ENCODE results near the gene COL5A3. TPM values are rescaled to one million over a fixed set of nuclear protein-coding genes. Genes with fewer than 3 reads are reported as not detected.
"Not testable (repeated sequence)": the region's sequence is repeated elsewhere in the genome, so short reads cannot be mapped to it uniquely, and the experiment has no call there.

The COL5A3 gene
- total RNA-seq, 1 experiment from 2014 or later: 0.39 TPM

- H3K27me3 ChIP-seq (replicated peaks): no peaks in the 10 kb centered on the region
- H3K4me1 ChIP-seq (replicated peaks): no peaks in the 10 kb centered on the region
- DNase-seq (ENCODE audit: low read depth in 1 of 2, low spot score in 2 of 2): no peak
- H3K36me3 ChIP-seq: no peaks in the 10 kb centered on the region
- H3K9me3 ChIP-seq (replicated peaks): no peaks in the 10 kb centered on the region
- H3K27ac ChIP-seq: no peak overlapping the region
- no peak overlapping the region for H3K4me3 ChIP-seq
Observed at GRCh38 chr19:9953802-9954542, 56.3 kb downstream of the COL5A3 start.

DNA sequence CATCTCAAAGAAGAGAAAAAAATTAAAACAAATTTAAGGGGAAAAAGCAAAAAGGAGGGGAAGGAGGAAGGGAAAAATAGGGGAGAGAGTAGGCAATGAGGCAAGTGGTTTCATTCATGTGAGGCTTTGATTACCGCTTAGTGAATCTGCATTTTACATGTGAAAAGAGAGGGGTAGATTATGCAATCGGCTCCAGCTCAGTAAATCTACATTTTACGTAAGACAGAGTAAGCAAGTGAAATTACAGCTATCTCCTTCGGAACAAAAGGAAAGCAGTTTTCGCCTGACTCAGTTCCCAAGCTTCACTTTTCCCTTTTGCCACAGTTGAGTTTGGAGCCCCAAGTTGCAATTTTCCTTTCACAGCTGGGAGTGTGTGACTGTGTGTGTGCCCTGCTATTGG is 58.0 kb downstream of the COL5A3 start:
- DNase-seq (ENCODE audit: low read depth in 1 of 2, low spot score in 2 of 2): no peak
- H3K4me1 ChIP-seq (replicated peaks): no peaks in the 10 kb centered on the region
- H3K27ac ChIP-seq: no peak overlapping the region
- H3K9me3 ChIP-seq (replicated peaks): no peaks in the 10 kb centered on the region
- H3K4me3 ChIP-seq: no peak overlapping the region
- H3K27me3 ChIP-seq (replicated peaks): no peaks in the 10 kb centered on the region
- no peaks in the 10 kb centered on the region for H3K36me3 ChIP-seq

DNA sequence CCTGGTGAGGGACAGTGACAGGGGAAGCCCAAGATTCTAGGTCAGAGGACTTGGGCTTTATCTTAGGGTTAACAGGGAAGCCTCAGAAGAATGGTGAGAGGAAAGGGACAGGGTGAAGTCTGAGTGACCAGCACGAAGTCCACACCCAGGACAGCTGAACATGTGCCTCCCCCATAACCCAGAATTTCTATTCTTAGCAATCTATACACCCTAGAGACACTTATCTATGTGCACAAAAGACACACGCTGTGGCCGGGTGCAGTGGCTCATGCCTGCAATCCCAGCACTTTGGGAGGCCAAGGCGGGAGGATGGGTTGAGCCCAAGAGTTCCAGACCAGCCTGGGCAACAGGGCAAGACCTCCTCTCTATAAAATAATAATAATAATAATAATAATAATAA is 62.9 kb downstream of the COL5A3 start:
- no peaks in the 10 kb centered on the region for H3K36me3 ChIP-seq
- no peak overlapping the region for H3K27ac ChIP-seq
- no peaks in the 10 kb centered on the region for H3K27me3 ChIP-seq (replicated peaks)
- no peak for DNase-seq (ENCODE audit: low read depth in 1 of 2, low spot score in 2 of 2)
- H3K9me3 ChIP-seq (replicated peaks): no peaks in the 10 kb centered on the region
- H3K4me1 ChIP-seq (replicated peaks): peaks cover 19% of the 10 kb centered on the region
- no peak overlapping the region for H3K4me3 ChIP-seq

DNA sequence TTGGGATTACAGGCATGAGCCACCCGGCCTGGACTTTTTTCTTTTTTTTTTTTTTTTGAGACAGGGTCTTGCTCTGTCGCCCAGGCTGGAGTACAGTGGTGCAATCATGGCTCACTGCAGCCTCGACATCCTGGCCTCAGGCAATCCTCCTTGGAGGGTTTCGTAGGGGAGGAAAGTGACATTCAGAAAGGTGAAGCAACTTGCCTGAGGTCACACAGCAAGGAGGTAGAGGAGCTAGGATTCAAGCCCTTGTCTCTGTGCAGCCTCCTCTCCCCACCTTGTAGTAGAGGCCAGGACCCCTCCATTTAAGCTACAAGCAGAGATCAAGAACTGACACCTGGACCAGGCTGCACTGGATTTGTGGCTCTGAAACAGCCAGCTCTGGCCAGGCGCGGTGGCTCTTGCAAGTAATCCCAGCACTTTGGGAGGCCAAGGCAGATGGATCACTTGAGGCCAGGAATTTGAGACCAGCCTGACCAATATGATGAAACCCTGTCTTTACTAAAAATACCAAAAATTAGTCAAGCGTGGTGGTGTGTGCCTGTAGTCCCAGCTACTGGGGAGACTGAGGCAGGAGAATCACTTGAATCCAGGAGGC is 63.7 kb downstream of the COL5A3 start:
- DNase-seq (ENCODE audit: low read depth in 1 of 2, low spot score in 2 of 2); H3K4me3 ChIP-seq; H3K36me3 ChIP-seq; H3K27me3 ChIP-seq (replicated peaks); H3K27ac ChIP-seq; H3K9me3 ChIP-seq (replicated peaks): not testable (repeated sequence)
- H3K4me1 ChIP-seq (replicated peaks): peaks cover 19% of the 10 kb centered on the region

DNA sequence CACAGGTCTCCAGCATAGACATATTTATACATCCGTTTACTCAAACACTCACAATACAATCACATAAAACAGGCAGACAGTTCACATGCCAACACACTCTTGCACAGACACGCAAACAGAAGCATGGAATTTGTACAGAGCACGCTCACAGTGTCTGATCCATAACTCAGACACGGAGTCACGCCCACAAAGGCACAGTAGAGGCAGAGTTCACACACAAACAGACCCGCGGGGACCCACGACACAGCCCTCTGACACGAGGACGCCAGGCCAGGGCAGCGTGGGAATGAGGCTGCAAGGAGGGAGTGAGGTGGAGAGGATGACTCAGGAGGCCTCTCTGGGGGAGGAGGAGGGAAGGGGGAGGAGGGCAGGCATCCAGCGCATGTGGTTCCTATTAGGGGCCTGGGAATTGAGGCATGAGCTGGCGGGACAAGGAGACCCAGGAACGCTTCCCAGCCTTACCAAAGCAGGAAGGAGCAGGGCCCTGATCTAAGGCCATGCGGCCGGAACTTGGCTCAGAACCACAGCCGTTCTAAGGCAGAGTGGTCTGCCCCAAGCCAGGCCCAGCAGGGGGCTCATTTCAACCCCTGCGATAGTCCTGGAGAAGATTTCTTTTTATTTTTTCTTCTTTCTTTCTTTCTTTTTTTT is 64.9 kb downstream of the COL5A3 start:
- Histone ChIP-seq H3K36me3 (no peaks in the 10 kb centered on the region), H3K27me3 (replicated peaks) (no peaks in the 10 kb centered on the region), H3K27ac (peak overlapping the region; percentile 90), H3K4me3 (no peak overlapping the region), H3K9me3 (replicated peaks) (peaks cover 4% of the 10 kb centered on the region), H3K4me1 (replicated peaks) (peaks cover 19% of the 10 kb centered on the region)
- DNase-seq (ENCODE audit: low read depth in 1 of 2, low spot score in 2 of 2): peak; percentile 97 to 98

GRCh38 chr19:9943744-9944143 is 66.6 kb downstream of the COL5A3 start:
- Histone ChIP-seq H3K36me3 (no peaks in the 10 kb centered on the region), H3K27me3 (replicated peaks) (no peaks in the 10 kb centered on the region), H3K4me1 (replicated peaks) (peaks cover 19% of the 10 kb centered on the region), H3K4me3 (no peak overlapping the region), H3K9me3 (replicated peaks) (peaks cover 4% of the 10 kb centered on the region), H3K27ac (no peak overlapping the region)
- no peak for DNase-seq (ENCODE audit: low read depth in 1 of 2, low spot score in 2 of 2)

GRCh38 chr19:9941671-9942070 is 68.6 kb downstream of the COL5A3 start:
- Histone ChIP-seq H3K27ac (no peak overlapping the region), H3K27me3 (replicated peaks) (peaks cover 6% of the 10 kb centered on the region), H3K4me1 (replicated peaks) (peaks cover 19% of the 10 kb centered on the region), H3K36me3 (no peaks in the 10 kb centered on the region), H3K4me3 (no peak overlapping the region), H3K9me3 (replicated peaks) (peaks cover 4% of the 10 kb centered on the region)
- no peak for DNase-seq (ENCODE audit: low read depth in 1 of 2, low spot score in 2 of 2)

- Histone ChIP-seq H3K4me3 (no peak overlapping the region), H3K27me3 (replicated peaks) (peaks cover 7% of the 10 kb centered on the region), H3K36me3 (no peaks in the 10 kb centered on the region), H3K9me3 (replicated peaks) (peaks cover 4% of the 10 kb centered on the region), H3K27ac (no peak overlapping the region), H3K4me1 (replicated peaks) (peaks cover 18% of the 10 kb centered on the region)
- DNase-seq (ENCODE audit: low read depth in 1 of 2, low spot score in 2 of 2): no peak
Observed at GRCh38 chr19:9941231-9941630, 69.1 kb downstream of the COL5A3 start.

- H3K27ac ChIP-seq: no peak overlapping the region
- peaks cover 4% of the 10 kb centered on the region for H3K9me3 ChIP-seq (replicated peaks)
- no peak overlapping the region for H3K4me3 ChIP-seq
- peaks cover 7% of the 10 kb centered on the region for H3K27me3 ChIP-seq (replicated peaks)
- no peak for DNase-seq (ENCODE audit: low read depth in 1 of 2, low spot score in 2 of 2)
- H3K36me3 ChIP-seq: no peaks in the 10 kb centered on the region
- H3K4me1 ChIP-seq (replicated peaks): peaks cover 13% of the 10 kb centered on the region
Observed at GRCh38 chr19:9940778-9941177, 69.5 kb downstream of the COL5A3 start.

DNA sequence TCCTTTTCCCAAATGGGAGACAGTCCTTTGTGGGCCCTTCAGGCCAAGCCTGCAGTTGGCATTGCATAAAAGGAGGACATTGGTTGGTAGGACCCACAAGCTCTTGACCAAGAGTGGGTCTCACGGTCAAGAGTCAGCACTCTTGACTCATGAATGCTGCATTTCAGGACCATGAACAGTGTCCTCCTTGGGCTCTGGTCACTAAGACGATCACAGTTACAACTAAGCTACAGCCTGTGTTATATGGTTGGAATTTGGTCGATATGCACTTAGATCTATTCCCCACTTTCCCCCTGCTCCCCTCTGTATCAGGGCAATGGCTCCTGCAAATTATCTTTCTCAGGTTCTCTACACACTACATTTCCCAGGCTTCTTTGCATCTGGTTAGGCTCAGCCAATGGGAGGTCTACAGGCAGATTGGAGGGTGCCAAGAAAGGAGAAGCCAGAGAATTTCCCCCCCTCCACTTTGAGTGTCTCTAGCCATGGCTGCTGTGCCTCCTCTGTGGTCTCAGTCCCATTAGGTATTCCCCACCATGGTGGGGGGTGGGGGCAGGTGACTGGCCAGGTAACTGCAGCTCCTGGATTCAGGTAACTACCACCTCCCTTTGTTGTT is 70.9 kb downstream of the COL5A3 start:
- Histone ChIP-seq H3K27me3 (replicated peaks) (peaks cover 20% of the 10 kb centered on the region), H3K4me1 (replicated peaks) (no peaks in the 10 kb centered on the region), H3K36me3 (no peaks in the 10 kb centered on the region), H3K9me3 (replicated peaks) (peaks cover 4% of the 10 kb centered on the region), H3K4me3 (no peak overlapping the region), H3K27ac (no peak overlapping the region)
- no peak for DNase-seq (ENCODE audit: low read depth in 1 of 2, low spot score in 2 of 2)

- peaks cover 20% of the 10 kb centered on the region for H3K27me3 ChIP-seq (replicated peaks)
- no peaks in the 10 kb centered on the region for H3K4me1 ChIP-seq (replicated peaks)
- H3K4me3 ChIP-seq: no peak overlapping the region
- peaks cover 4% of the 10 kb centered on the region for H3K9me3 ChIP-seq (replicated peaks)
- no peaks in the 10 kb centered on the region for H3K36me3 ChIP-seq
- DNase-seq (ENCODE audit: low read depth in 1 of 2, low spot score in 2 of 2): no peak
- no peak overlapping the region for H3K27ac ChIP-seq
Observed at GRCh38 chr19:9937001-9937411, 73.3 kb downstream of the COL5A3 start.

DNA sequence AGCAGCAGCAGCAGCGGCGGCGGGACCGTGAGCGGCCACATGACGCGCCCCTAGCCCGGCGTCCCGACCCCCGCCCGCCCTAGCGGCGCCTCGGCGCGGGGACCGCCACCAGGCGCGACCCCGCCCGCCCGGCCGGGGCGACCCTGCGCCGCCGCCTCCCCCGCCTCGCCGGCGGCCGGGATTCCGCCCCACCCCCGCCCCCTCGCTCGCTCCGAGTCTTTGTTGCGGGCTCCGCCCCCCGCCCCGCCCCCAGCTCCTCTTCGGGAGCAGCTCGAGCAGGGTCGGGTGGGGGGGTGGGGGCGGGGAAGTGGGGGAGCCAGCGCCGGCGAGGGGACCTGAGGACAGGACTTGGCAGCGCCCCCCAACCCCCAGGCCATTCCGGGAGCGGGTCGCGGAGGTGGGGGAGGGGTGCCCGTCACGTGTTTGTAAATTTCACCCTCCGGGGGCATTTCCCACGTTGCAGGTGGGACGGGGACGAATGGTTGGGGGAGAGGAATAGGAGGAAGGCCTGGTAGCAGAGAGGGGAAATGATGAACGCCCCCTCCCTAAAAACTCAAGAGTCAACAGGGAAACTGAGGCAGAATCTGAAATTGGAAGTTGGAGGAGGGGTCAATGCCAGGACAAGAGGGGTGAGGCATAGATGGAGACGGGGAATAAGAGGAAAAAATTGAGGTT is 73.8 kb downstream of the COL5A3 start, which contains the start of gene OLFM2:
TSS of gene OLFM2 (minus strand) at position 190 of the 675 bp plus-strand sequence. CDS start at position 41, 149 bp downstream.
- no peak within 1 kb of the TSS for H3K4me3 ChIP-seq
- no peak within 1 kb of the TSS for H3K27ac ChIP-seq
- H3K9me3 ChIP-seq (replicated peaks): no peaks in the 10 kb centered on the region; the same call in 1 of the 2 replicates
- H3K36me3 ChIP-seq: no peaks in the 10 kb centered on the region
- H3K4me1 ChIP-seq (replicated peaks): no peaks in the 10 kb centered on the region
- H3K27me3 ChIP-seq (replicated peaks): peaks cover 20% of the 10 kb centered on the region
- DNase-seq (ENCODE audit: low read depth in 1 of 2, low spot score in 2 of 2): no peak

- Histone ChIP-seq H3K4me1 (replicated peaks) (no peaks in the 10 kb centered on the region), H3K4me3 (no peak overlapping the region), H3K9me3 (replicated peaks) (no peaks in the 10 kb centered on the region; the same call in 1 of the 2 replicates), H3K36me3 (no peaks in the 10 kb centered on the region), H3K27me3 (replicated peaks) (peaks cover 20% of the 10 kb centered on the region), H3K27ac (no peak overlapping the region)
- no peak for DNase-seq (ENCODE audit: low read depth in 1 of 2, low spot score in 2 of 2)
Observed at GRCh38 chr19:9935506-9936325, 74.6 kb downstream of the COL5A3 start.

Measured in SJSA1 (cell line).